ENCODE results near the gene OSBPL1A.

GRCh38 chr18:24421831-24422230 is 24.2 kb upstream of the OSBPL1A start:
- TF ChIP-seq CTCF (IDR thresholded peaks at IDR 0.05) (no peak), EP300 (IDR thresholded peaks at IDR 0.05; ENCODE audit: borderline replicate concordance in 1 of 2, low read depth in 1 of 2, low read length in 1 of 2) (no peak), MXI1 (IDR thresholded peaks at IDR 0.05; ENCODE audit: low read depth, low read length) (no peak), MAX (IDR thresholded peaks at IDR 0.05; ENCODE audit: low read depth) (no peak), REST (IDR thresholded peaks at IDR 0.05; ENCODE audit: low read depth, low read length) (no peak)

All from SK-N-SH (cell line).